SK-N-MC (cell line): ENCODE measurements around the gene SDK2.

Source experiments
- EZH2 ChIP-seq: fragments of 200-600 bp; sonication (generic); IDR thresholded peaks from one replicate; pipeline ENCODE4 v1.6.1; 2017; ENCODE audit warnings: antibody characterized with exemption
- FOXP2 ChIP-seq: optimal IDR thresholded peaks from 2 replicates; pipeline ENCODE3; 2011; ENCODE audit warnings: mild to moderate bottlenecking, moderate library complexity; ENCODE audit not compliant: insufficient read depth; ENCODE audit errors: extremely low read length, control extremely low read depth
- POLR2AphosphoS5 ChIP-seq: IDR thresholded peaks from 2 replicates; pipeline ENCODE4 v1.6.1; 2012; ENCODE audit warnings: mild to moderate bottlenecking, low read depth, low read length, borderline replicate concordance

- no peak for TF ChIP-seq POLR2AphosphoS5
- no peak for TF ChIP-seq EZH2
- no peak for TF ChIP-seq FOXP2
These were observed 137.5 kb downstream of the SDK2 start for GRCh38 chr17:73506470-73507435.
